Heart right ventricle (tissue), 16 donors: ENCODE data around the gene PHYKPL. TPM values are rescaled to one million over a fixed set of nuclear protein-coding genes. Genes with fewer than 3 reads are reported as not detected.

Source experiments
- ATAC-seq, 8 donors: fragments of 200-7000 bp; cut with Tn5 transposase; one replicate each; pipeline ENCODE4 v1.9.1; 2020; ENCODE audit warnings: mild to moderate bottlenecking in 8 of 8, moderate library complexity in 8 of 8, moderate number of reproducible peaks in 1 of 8
- DNase-seq, 2 donors: peaks; one replicate each; pipeline ENCODE4 v3.0.0-alpha.2; 2020
- H3K27ac ChIP-seq, 10 donors: fragments of 200-600 bp; sonication (generic) in 2 of 10; one replicate each; pipeline versions ENCODE4 v1.5.0 to v1.8.0; 2020 to 2022; ENCODE audit warnings: mild to moderate bottlenecking in 3 of 10
- H3K27me3 ChIP-seq, 7 donors: fragments of 200-600 bp; one replicate each; pipeline ENCODE4 v1.8.0; 2021 to 2022; ENCODE audit warnings: mild to moderate bottlenecking in 2 of 7
- H3K36me3 ChIP-seq, 9 donors: fragments of 200-600 bp; sonication (generic) in 1 of 9; one replicate each; pipeline versions ENCODE4 v1.5.0 to v1.8.0; 2020 to 2022; ENCODE audit warnings: mild to moderate bottlenecking in 2 of 9
- H3K4me1 ChIP-seq, 9 donors: fragments of 200-600 bp; sonication (generic) in 1 of 9; one replicate each; pipeline versions ENCODE4 v1.5.0 to v1.8.0; 2020 to 2022; ENCODE audit warnings: mild to moderate bottlenecking in 4 of 9
- H3K4me3 ChIP-seq, 10 donors: fragments of 200-600 bp; sonication (generic) in 2 of 10; one replicate each; pipeline versions ENCODE4 v1.5.0 to v1.8.0; 2020 to 2022; ENCODE audit warnings: mild to moderate bottlenecking in 7 of 10, moderate library complexity in 2 of 10
- H3K9me3 ChIP-seq, 11 donors: fragments of 200-600 bp in 10 of 11; sonication (generic) in 2 of 11; one replicate each; pipeline versions ENCODE4 v1.5.0 to v1.8.0; 2013 to 2022; ENCODE audit warnings: mild to moderate bottlenecking in 2 of 11, control low read depth in 1 of 11, moderate library complexity in 1 of 11
- WGBS, 2 donors: extraction: QIAGEN DNeasy Blood & Tissue Kit; methylation state at CpG; one replicate each; pipeline ENCODE4 v1.1.7; 2013; ENCODE audit warnings: inconsistent platforms in 1 of 2; 5-methylcytosine and 5-hydroxymethylcytosine counted together
- intact Hi-C, 10 donors: fragments of 100-400 bp; cut with DNase I; formaldehyde crosslinking; loops; one replicate each; pipeline versions ENCODE4 v1.11.1 to v1.14.2; 2022
- polyA plus RNA-seq, 2 donors: library from polyadenylated mRNA; stranded (reverse); fragments of 200-250 nt; gene quantifications; one replicate each; pipeline ENCODE4 v1.2.3, GENCODE V29; 2013
- total RNA-seq, 10 donors: library from RNA; stranded (reverse); fragmentation: NEBNext Ultra II Directional in 3 of 10; extraction: Animal tissue kit (Norgen Biotek cat#: 25700) in 3 of 10; gene quantifications; one replicate each; pipeline versions ENCODE4 v1.2.1 to v1.2.4, GENCODE V29; 2021 to 2023
- TF ChIP-seq, protein P1 (sequence below), 9 donors: fragments of 200-600 bp; sonication (generic) in 2 of 9; IDR thresholded peaks; one replicate each; pipeline versions ENCODE4 v1.5.0 to v1.8.0; 2021 to 2022; ENCODE audit warnings: antibody characterized with exemption in 9 of 9, mild to moderate bottlenecking in 5 of 9, moderate library complexity in 1 of 9
- donor health status: Arrhythmogenic right ventricular cardiomyopathy.
- donor health status: ischemic (EF 13 %, LVEDD 7.1; RV severe dilation, severe dysfunction).
- donor health status: healthy with polysubstance abuse.
- donor health status: DM: no; HTN: yes; CAD: no.
- donor health status: DM: no; HTN: no; CAD: no.
- donor health status: ischemic (EF 25% LVEDD 6.9; RV normal size, moderate dysfunction).
- donor health status: ischemic (EF 25% LVEDD 5.7; RV mildly dilated, moderate dysfunction).
- donor health status: healthy.
- donor health status: DM: yes; HTN: yes; CAD: no.
- donor health status: Ischemic cardiomyopathy.
- donor health status: ischemic (EF 35%, LVEDD 5.7; RV mildly dilated, moderate dysfunction).
- donor health status: nonischemic (EF 11% LVEDD 7.7; RV severe dilation, severe dysfunction).
- donor health status: DM: yes; HTN: yes; CAD: no.
- donor health status: PGD.
- donor health status: ischemic (EF 29% LVEDD 5.4; RV normal size, mild dysfunction).
- donor health status: nonischemic (EF 23%, LVEDD 6.1; RV moderate dilation, normal function).

Gene PHYKPL
- total and polyA plus RNA-seq, 12 donors, result 24.8 to 59.8 (median 37.3) TPM

DNA sequence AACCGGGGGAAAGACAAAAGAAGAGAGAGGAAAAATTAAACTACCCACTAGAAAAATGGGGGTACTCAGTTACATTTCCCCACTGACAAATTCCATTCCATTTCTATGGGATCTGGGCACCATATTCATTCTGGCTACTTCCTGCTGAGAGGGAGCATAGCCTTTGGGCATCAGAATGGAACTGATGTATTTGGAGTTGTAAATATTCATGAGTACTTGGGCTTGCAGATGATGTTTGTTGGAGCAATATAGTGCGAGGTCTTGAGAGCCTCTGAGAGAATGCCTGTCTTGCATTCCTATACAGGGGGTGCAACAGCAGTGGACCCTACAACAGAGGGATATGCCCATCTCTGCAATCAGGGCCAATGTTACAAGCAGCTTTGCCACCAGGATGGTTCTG is 62.1 kb downstream of the PHYKPL start:
- intact Hi-C loops, result no loop called here
- Histone ChIP-seq H3K27ac (no peak overlapping the region), H3K4me3 (no peak overlapping the region), H3K27me3 (peaks cover 0 to 24% (median 11%) of the 10 kb centered on the region in 7 donors), H3K9me3 (no peaks in the 10 kb centered on the region), H3K36me3 (no peaks in the 10 kb centered on the region), H3K4me1 (no peaks in the 10 kb centered on the region)
- ATAC-seq (no peak), DNase-seq (no peak)
- 85 to 87% methylated on average over 2 of the region's 2 CpGs for WGBS, 2 donors
- TF ChIP-seq, protein P1, sequence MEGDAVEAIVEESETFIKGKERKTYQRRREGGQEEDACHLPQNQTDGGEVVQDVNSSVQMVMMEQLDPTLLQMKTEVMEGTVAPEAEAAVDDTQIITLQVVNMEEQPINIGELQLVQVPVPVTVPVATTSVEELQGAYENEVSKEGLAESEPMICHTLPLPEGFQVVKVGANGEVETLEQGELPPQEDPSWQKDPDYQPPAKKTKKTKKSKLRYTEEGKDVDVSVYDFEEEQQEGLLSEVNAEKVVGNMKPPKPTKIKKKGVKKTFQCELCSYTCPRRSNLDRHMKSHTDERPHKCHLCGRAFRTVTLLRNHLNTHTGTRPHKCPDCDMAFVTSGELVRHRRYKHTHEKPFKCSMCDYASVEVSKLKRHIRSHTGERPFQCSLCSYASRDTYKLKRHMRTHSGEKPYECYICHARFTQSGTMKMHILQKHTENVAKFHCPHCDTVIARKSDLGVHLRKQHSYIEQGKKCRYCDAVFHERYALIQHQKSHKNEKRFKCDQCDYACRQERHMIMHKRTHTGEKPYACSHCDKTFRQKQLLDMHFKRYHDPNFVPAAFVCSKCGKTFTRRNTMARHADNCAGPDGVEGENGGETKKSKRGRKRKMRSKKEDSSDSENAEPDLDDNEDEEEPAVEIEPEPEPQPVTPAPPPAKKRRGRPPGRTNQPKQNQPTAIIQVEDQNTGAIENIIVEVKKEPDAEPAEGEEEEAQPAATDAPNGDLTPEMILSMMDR (IDR thresholded peaks at IDR 0.05), result no peak

DNA sequence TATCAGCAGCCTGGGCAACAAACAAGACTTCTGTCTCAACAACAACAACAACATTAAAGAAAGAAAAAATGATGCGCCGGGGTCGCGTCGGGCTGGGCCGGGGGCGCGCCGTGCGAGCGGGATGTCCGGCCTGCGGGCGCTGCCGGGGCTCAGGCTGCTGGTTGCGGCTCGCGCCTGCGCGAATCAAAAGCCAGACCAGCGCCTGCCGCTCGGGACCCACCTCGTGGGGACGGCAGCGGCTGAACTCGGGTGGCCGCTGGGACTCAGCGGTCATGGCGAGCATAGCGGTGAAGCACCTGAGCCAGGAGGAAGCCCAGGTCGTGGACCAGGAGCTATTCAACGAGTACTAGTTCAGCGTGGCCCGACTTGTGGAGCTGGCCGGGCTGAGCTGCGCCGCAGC is 67.0 kb downstream of the PHYKPL start:
- peaks cover 0 to 10% (median 8%) of the 10 kb centered on the region in 9 donors for H3K4me1 ChIP-seq
- H3K27me3 ChIP-seq, result peaks cover 0 to 47% (median 33%) of the 10 kb centered on the region in 7 donors
- ATAC-seq, result no peak
- no peak for DNase-seq
- no peaks in the 10 kb centered on the region for H3K36me3 ChIP-seq
- no peak overlapping the region for H3K4me3 ChIP-seq
- 22 to 24% methylated on average over 38 of the region's 38 CpGs for WGBS, 2 donors
- H3K9me3 ChIP-seq, result no peaks in the 10 kb centered on the region
- no peak overlapping the region for H3K27ac ChIP-seq
- intact Hi-C loops, result loop anchor here in 3 of 10 donors (2.0 kb wide), 2 partner anchors 89 to 91 kb away; no protein-coding TSS in a partner anchor
- TF ChIP-seq, protein P1 (IDR thresholded peaks at IDR 0.05), result no peak

DNA sequence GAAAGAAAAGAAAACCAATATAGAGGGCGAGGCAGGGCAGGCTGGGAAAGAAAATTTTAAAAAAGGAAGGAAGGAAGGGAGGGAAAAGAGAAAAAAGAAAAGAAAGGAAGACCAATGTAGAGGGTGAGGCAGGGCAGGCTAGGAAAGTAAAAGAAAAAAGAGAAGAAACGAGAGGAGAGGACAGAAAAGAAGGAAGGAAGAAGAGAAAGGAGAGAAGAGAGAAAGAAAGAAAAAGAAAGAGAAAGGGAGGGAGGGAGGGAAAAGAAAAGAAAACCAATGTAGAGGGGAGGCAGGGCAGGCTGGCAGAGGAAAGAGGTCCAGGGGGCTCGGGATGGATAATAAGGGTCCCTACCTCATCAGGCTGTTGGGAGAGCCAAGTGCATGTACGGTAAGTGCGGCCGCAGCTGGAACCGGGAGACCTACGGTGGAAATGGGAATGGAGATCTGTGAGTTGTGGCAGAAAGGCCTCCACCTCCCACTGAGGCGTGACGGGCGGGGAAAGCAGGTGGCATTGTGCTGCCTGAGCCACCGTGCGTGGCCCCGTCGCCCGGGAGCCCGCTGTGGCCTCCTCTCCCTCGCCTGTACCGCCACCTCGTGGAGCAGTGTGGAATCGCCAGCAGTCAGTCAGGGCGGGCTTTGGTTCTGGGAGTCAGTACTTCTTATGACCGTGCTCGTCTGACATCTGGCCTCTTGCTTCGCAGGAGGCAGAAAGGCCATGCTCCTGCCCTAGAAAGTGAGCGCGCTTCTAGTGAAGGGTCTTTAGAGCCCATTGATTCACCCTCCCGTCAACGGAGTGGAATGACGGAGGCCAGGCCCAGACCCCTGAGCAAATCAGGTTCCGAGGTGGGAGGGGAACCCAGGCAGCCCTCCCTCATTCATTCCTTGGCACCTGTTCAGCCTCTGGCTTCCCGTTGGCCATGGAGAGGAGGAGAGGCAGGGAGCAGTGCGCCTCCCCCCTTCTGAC is 68.5 kb downstream of the PHYKPL start:
- Histone ChIP-seq H3K4me1 (peaks cover 0 to 10% (median 8%) of the 10 kb centered on the region in 9 donors), H3K27me3 (peaks cover 0 to 43% (median 33%) of the 10 kb centered on the region in 7 donors), H3K9me3 (no peaks in the 10 kb centered on the region), H3K4me3 (peak overlapping the region in 6 of 10 donors; percentile 10 to 29 (median 26)), H3K36me3 (no peaks in the 10 kb centered on the region), H3K27ac (no peak overlapping the region)
- 7 to 9% methylated on average over 33 of the region's 33 CpGs for WGBS, 2 donors
- TF ChIP-seq, protein P1 (IDR thresholded peaks at IDR 0.05), result peak; percentile 94 to 99 (median 99)
- intact Hi-C loops, result loop anchor here in 9 of 10 donors (1.0 to 5.0 kb wide), 4 partner anchors 87 to 89 kb away; no protein-coding TSS in a partner anchor
- DNase-seq (peak; percentile 83 to 88), ATAC-seq (peak; percentile 89 to 98 (median 94))

DNA sequence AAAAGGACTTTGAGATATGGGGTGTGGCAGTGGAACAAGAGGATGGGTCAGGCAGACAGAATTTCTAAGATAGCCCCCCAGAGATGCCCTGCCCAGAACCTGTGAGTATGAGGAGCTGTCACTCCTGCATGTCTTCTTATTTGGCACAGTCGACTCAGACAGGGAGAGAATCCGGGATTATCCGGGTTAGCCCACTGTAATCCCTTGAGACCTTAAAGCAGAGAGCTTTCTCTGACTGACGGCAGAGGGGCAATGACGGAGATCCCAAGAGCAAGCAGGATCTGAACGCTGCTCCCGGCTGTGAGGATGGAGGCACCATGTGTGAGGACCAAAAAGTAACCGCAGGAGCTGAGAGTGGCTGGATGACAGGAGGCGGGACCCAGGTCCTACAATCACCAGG is 70.1 kb downstream of the PHYKPL start:
- TF ChIP-seq, protein P1 (IDR thresholded peaks at IDR 0.05), result no peak
- intact Hi-C loops, result loop anchor here in 2 of 10 donors (1.0 to 5.0 kb wide), 2 partner anchors 85 to 86 kb away; no protein-coding TSS in a partner anchor
- ATAC-seq (no peak), DNase-seq (no peak)
- Histone ChIP-seq H3K4me1 (peaks cover 0 to 10% (median 8%) of the 10 kb centered on the region in 9 donors), H3K27ac (no peak overlapping the region), H3K9me3 (no peaks in the 10 kb centered on the region), H3K4me3 (no peak overlapping the region), H3K36me3 (no peaks in the 10 kb centered on the region), H3K27me3 (peaks cover 0 to 42% (median 29%) of the 10 kb centered on the region in 7 donors)
- WGBS, 2 donors, result 63 to 73% methylated on average over 9 of the region's 9 CpGs
